GM12878 (cell line): ENCODE measurements around the gene GIMD1. TPM values are rescaled to one million over a fixed set of nuclear protein-coding genes. Genes with fewer than 3 reads are reported as not detected.
A peak's percentile ranks its signal among the peaks of the same experiment; 100 is the strongest.

Experiments used
- ATAC-seq: fragments of 200-7000 bp; cut with Tn5 transposase; 3 replicates; pipeline ENCODE4 v1.9.1; 2020; ENCODE audit warnings: mild to moderate bottlenecking, moderate library complexity
- BruUV-seq: library from RNA; stranded (reverse); fragments of 400-500 nt; replicated peaks from 2 replicates; lab custom pipeline; 2021; lab: Mats Ljungman, UMichigan
- CTCF ChIA-PET: fragments of 300-600 bp; sonication (Branson Sonifier 250); formaldehyde crosslinking; extraction: SDS; loops from one replicate; lab custom pipeline; 2021; ENCODE audit warnings: inconsistent platforms; lab: Yijun Ruan, JAX
- POLR2A ChIA-PET: fragments of 350-600 bp; formaldehyde crosslinking; extraction: SDS; loops from one replicate; lab custom pipeline; 2021; ENCODE audit warnings: inconsistent platforms; lab: Charles Lee
- RAD21 ChIA-PET: fragments of 300-600 bp; sonication (Branson Sonifier 250); formaldehyde crosslinking; loops from one replicate; lab custom pipeline; 2023; ENCODE audit warnings: antibody characterized with exemption; ENCODE audit not compliant: unreplicated experiment; lab: Charles Lee
- SMC1A ChIA-PET: fragments of 300-600 bp; sonication (Branson Sonifier 250); formaldehyde crosslinking; loops from one replicate; lab custom pipeline; 2023; ENCODE audit not compliant: unreplicated experiment, uncharacterized antibody; lab: Charles Lee
- DNase-seq: peaks from one replicate; pipeline ENCODE4 v3.0.0-alpha.2; 2011; ENCODE audit warnings: low read depth, low spot score
- FAIRE-seq: peaks from 3 replicates; lab custom pipeline; 2011; peaks lifted over from hg19 to GRCh38; lab: Jason Lieb, UNC
- H2AFZ ChIP-seq: 2 replicates; pipeline ENCODE4 v1.6.0; 2011; ENCODE audit warnings: low read depth, low read length, control low read depth; ENCODE audit not compliant: control insufficient read depth
- H3K27ac ChIP-seq: 2 replicates; pipeline ENCODE4 v1.5.1; 2011; ENCODE audit warnings: control low read depth; ENCODE audit not compliant: control insufficient read depth, insufficient read depth
- H3K27me3 ChIP-seq, 2 experiments: replicated peaks in 1 of 2; 2 replicates each; pipeline versions ENCODE4 v1.6.0 to v1.6.1; 2011; ENCODE audit warnings: low read length in 1 of 2; ENCODE audit not compliant: control insufficient read depth in 2 of 2, insufficient read depth in 2 of 2
- H3K36me3 ChIP-seq, 2 experiments: 2 replicates each; pipeline ENCODE4 v1.5.1; 2011; ENCODE audit warnings: low read length in 1 of 2; ENCODE audit not compliant: control insufficient read depth in 2 of 2, insufficient read depth in 2 of 2
- H3K4me1 ChIP-seq: 2 replicates; pipeline ENCODE4 v1.6.1; 2011; ENCODE audit warnings: mild to moderate bottlenecking, low read length, moderate library complexity, mixed read lengths; ENCODE audit not compliant: control insufficient read depth, insufficient read depth
- H3K4me2 ChIP-seq: 2 replicates; pipeline ENCODE4 v1.6.0; 2011; ENCODE audit warnings: control low read depth; ENCODE audit not compliant: control insufficient read depth, insufficient read depth
- H3K4me3 ChIP-seq: fragments of 200-600 bp; sonication (generic); 2 replicates; pipeline ENCODE4 v1.5.1; 2016
- H3K79me2 ChIP-seq: 2 replicates; pipeline ENCODE4 v1.6.0; 2011; ENCODE audit warnings: low read length; ENCODE audit not compliant: control insufficient read depth, insufficient read depth
- H3K9ac ChIP-seq: 2 replicates; pipeline ENCODE4 v1.8.0; 2011; ENCODE audit warnings: low read length, control low read depth, mixed read lengths; ENCODE audit not compliant: control insufficient read depth, insufficient read depth
- H3K9me3 ChIP-seq: replicated peaks from 3 replicates; pipeline ENCODE4 v1.5.1; 2011; ENCODE audit warnings: mild to moderate bottlenecking, low read length; ENCODE audit not compliant: control insufficient read depth, insufficient read depth
- H4K20me1 ChIP-seq: 2 replicates; pipeline ENCODE4 v1.6.0; 2011; ENCODE audit not compliant: control insufficient read depth, insufficient read depth
- ATF3 ChIP-seq: IDR thresholded peaks from 2 replicates; pipeline ENCODE4 v1.6.1; 2011; ENCODE audit warnings: low read depth, mild to moderate bottlenecking, low read length, moderate library complexity, borderline replicate concordance; ENCODE audit errors: extremely low read depth
- BMI1 ChIP-seq: fragments of 450-650 bp; IDR thresholded peaks from 2 replicates; pipeline ENCODE4 v1.6.1; 2016; ENCODE audit warnings: mild to moderate bottlenecking, moderate library complexity, borderline replicate concordance
- CBX5 ChIP-seq: sonication (generic); IDR thresholded peaks from 2 replicates; pipeline ENCODE4 v1.6.1; 2016; ENCODE audit warnings: low read depth, moderate library complexity, mild to moderate bottlenecking, inconsistent platforms
- CREB1 ChIP-seq: IDR thresholded peaks from 2 replicates; pipeline ENCODE4 v1.6.1; 2012; ENCODE audit warnings: low read depth, mild to moderate bottlenecking, inconsistent platforms
- E4F1 ChIP-seq: fragments of 450-650 bp; IDR thresholded peaks from 2 replicates; pipeline ENCODE4 v1.6.1; 2018; ENCODE audit warnings: borderline replicate concordance, mild to moderate bottlenecking; ENCODE audit not compliant: partially characterized antibody
- MXI1 ChIP-seq: fragments of 150-350 bp; IDR thresholded peaks from 2 replicates; pipeline ENCODE4 v1.6.1; 2011; ENCODE audit warnings: low read depth, mild to moderate bottlenecking, inconsistent platforms, low read length, improper control_type of control experiment
- MYB ChIP-seq: fragments of 150-350 bp; IDR thresholded peaks from 2 replicates; pipeline ENCODE4 v1.6.1; 2014; ENCODE audit warnings: mild to moderate bottlenecking, low read depth, low read length, borderline replicate concordance
- PBX3 ChIP-seq: IDR thresholded peaks from 2 replicates; pipeline ENCODE4 v1.6.1; 2011; ENCODE audit warnings: mild to moderate bottlenecking, low read depth, low read length, moderate library complexity; ENCODE audit not compliant: insufficient replicate concordance
- RBBP5 ChIP-seq: fragments of 200-600 bp; sonication (generic); conservative IDR thresholded peaks from 2 replicates; pipeline ENCODE4 v1.6.1; 2016
- RELA ChIP-seq: fragments of 450-650 bp; IDR thresholded peaks from 2 replicates; pipeline ENCODE4 v1.8.0; 2014; ENCODE audit warnings: borderline replicate concordance; ENCODE audit not compliant: partially characterized antibody
- RUNX3 ChIP-seq: IDR thresholded peaks from 2 replicates; pipeline ENCODE4 v1.6.1; 2012; ENCODE audit warnings: low read length, inconsistent platforms
- SIN3A ChIP-seq: IDR thresholded peaks from 2 replicates; pipeline ENCODE4 v1.6.1; 2012; ENCODE audit warnings: low read depth, low read length, improper control_type of control experiment
- SMAD5 ChIP-seq: IDR thresholded peaks from 2 replicates; pipeline ENCODE4 v1.6.1; 2016; ENCODE audit warnings: antibody characterized with exemption, low read depth
- SRF ChIP-seq, 2 experiments: IDR thresholded peaks; 2 replicates each; pipeline ENCODE4 v1.6.1; 2011; ENCODE audit warnings: low read depth in 2 of 2, low read length in 2 of 2, mild to moderate bottlenecking in 1 of 2, moderate library complexity in 1 of 2
- ZNF274 ChIP-seq: IDR thresholded peaks from one replicate; pipeline ENCODE4 v1.8.0; 2011; ENCODE audit not compliant: insufficient read length, insufficient read depth
- WGBS: methylation state at CpG from one replicate; pipeline ENCODE4 v1.1.6; 2016; ENCODE audit warnings: low lambda C conversion rate; ENCODE audit not compliant: insufficient replicate concordance, insufficient coverage; ENCODE audit errors: missing lambda C conversion rate; 5-methylcytosine and 5-hydroxymethylcytosine counted together
- in situ Hi-C: fragments of 300-500 bp; cut with MboI; formaldehyde crosslinking; loops from 9 replicates; pipeline ENCODE4 v1.14.3; 2018; ENCODE audit warnings: mixed read lengths
- intact Hi-C: fragments of 100-400 bp; cut with micrococcal nuclease; formaldehyde crosslinking; loops from one replicate; pipeline ENCODE4 v1.14.2; 2022; ENCODE audit not compliant: unreplicated experiment
- polyA plus RNA-seq, 11 experiments: library from polyadenylated mRNA; depleted of rRNA in 4 of 11; unstranded in 6 of 11; stranded (reverse) in 5 of 11; fragments of >200 nt; fragmentation: Nextera tagmentation in 4 of 11; fragmentation: Illumina TruSeq in 1 of 11; extraction: Ambion mirVana in 4 of 11; extraction: Trizol in 1 of 11; gene quantifications; 1 replicate in 1 of 11; 2 replicates in 10 of 11; pipeline versions ENCODE4 v1.2.1 to v1.2.3, GENCODE V29; 2011 to 2016; ENCODE audit warnings: inconsistent platforms in 2 of 11, missing spikeins in 2 of 11, low read depth in 1 of 11
- total RNA-seq, 4 experiments: library from RNA; depleted of rRNA in 3 of 4; stranded (reverse); fragments of >200 nt in 3 of 4; fragmentation: Illumina TruSeq in 1 of 4; extraction: Trizol in 1 of 4; gene quantifications; 2 replicates each; pipeline versions ENCODE4 v1.2.1 to v1.2.3, GENCODE V29; 2013 to 2021

GIMD1 gene
- total and polyA plus RNA-seq, 10 of the 15 experiments (the other 5 are each of a cell fraction or from before 2014, with no cell fraction given) = 0.14 TPM; not detected in 9

- WGBS = 0% methylated on average over 2 of the region's 2 CpGs
- no peak for TF ChIP-seq MXI1
- no peak for TF ChIP-seq PBX3
- peak; percentile 58; the same call in 1 of the 2 replicates for TF ChIP-seq CBX5
- no peak for TF ChIP-seq RELA
Observed at GRCh38 chr4:106395582-106395981, 27.0 kb upstream of the GIMD1 start.

GRCh38 chr4:106385853-106386393, 17.3 kb upstream of the GIMD1 start:
- SMC1A ChIA-PET = interaction anchor here (1.3 kb wide), 1 partner anchor 17 kb away, joined by 3 read pairs; no protein-coding TSS in a partner anchor
- no peaks in the 10 kb centered on the region for H3K9me3 ChIP-seq
- RAD21 ChIA-PET = no interaction called here
- TF ChIP-seq ZNF274 = no peak
- no peak for TF ChIP-seq ATF3
- TF ChIP-seq RBBP5 = no peak
- TF ChIP-seq MYB = no peak
- TF ChIP-seq E4F1 = no peak
- no peak for TF ChIP-seq SIN3A
- TF ChIP-seq CREB1 = no peak
- TF ChIP-seq BMI1 = no peak
- TF ChIP-seq RUNX3 = no peak
- no peak for TF ChIP-seq SRF (IDR thresholded peaks at IDR 0.05; ENCODE audit: low read depth in 2 of 2, low read length in 2 of 2)
- no peak for TF ChIP-seq SMAD5

More at GRCh38 chr4:106395582-106395981, 27.0 kb upstream of the GIMD1 start:
- no peaks in the 10 kb centered on the region for H3K36me3 ChIP-seq
- DNase-seq (no peak), FAIRE-seq (no peak), ATAC-seq (no peak)
- no peak overlapping the region for H3K4me3 ChIP-seq
- ChIA-PET CTCF (no interaction called here), POLR2A (no interaction called here), SMC1A (no interaction called here), RAD21 (no interaction called here)
- peaks cover 2% of the 10 kb centered on the region; the same call in 1 of the 3 replicates for H3K9me3 ChIP-seq
- no peaks in the 10 kb centered on the region for H3K79me2 ChIP-seq
- H4K20me1 ChIP-seq = no peaks in the 10 kb centered on the region
- no peak overlapping the region for H3K9ac ChIP-seq
- no peak overlapping the region for H3K27ac ChIP-seq
- H3K4me2 ChIP-seq = no peak overlapping the region
- intact Hi-C loops (no loop called here), in situ Hi-C loops (no loop called here)
- no peaks in the 10 kb centered on the region for H3K27me3 ChIP-seq
- no peak overlapping the region for H2AFZ ChIP-seq
- BruUV-seq = no TSS peak
- no peaks in the 10 kb centered on the region for H3K4me1 ChIP-seq

More at GRCh38 chr4:106385853-106386393, 17.3 kb upstream of the GIMD1 start:
- Histone ChIP-seq H3K79me2 (no peaks in the 10 kb centered on the region), H3K27me3 (no peaks in the 10 kb centered on the region), H3K4me3 (no peak overlapping the region), H4K20me1 (no peaks in the 10 kb centered on the region), H3K27ac (no peak overlapping the region), H3K4me2 (no peak overlapping the region), H3K9ac (no peak overlapping the region), H2AFZ (no peak overlapping the region), H3K4me1 (no peaks in the 10 kb centered on the region), H3K36me3 (no peaks in the 10 kb centered on the region)
- ChIA-PET POLR2A (no interaction called here), CTCF (no interaction called here)
- in situ Hi-C loops (no loop called here), intact Hi-C loops (no loop called here)
- BruUV-seq = no TSS peak
- FAIRE-seq = no peak
- no peak for DNase-seq
- no peak for ATAC-seq
- 10% methylated on average over 6 of the region's 6 CpGs for WGBS
